C4-2B (cell line): Measurements from ENCODE around the gene TRPC6.

Experiments
- ZFX ChIP-seq: fragments of 450-650 bp; IDR thresholded peaks from 2 replicates; pipeline ENCODE4 v1.6.1; 2017
- TF ChIP-seq, protein P1 (sequence below): fragments of 450-650 bp; conservative IDR thresholded peaks from 2 replicates; pipeline ENCODE4 v1.5.1; 2017; ENCODE audit warnings: mild to moderate bottlenecking

DNA sequence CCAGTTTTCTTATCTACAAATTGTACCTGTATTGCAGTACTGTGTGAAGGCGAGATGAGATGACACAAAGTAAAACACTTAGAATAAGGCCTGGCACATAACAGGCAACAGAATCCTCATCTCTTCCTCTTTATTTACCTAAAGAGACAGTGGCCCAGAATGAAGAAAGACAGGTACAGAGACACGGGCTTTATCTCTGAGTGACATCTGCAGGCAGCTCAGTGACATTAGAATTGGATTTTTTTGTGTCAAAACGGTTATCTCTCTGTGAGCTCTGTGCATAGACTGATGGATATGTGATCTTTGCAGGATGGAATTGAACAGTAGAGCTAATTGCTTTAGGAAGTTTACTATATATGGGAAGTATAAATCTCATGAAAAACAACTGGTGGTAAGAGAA lies 36.2 kb upstream of the TRPC6 start:
- TF ChIP-seq, protein P1, sequence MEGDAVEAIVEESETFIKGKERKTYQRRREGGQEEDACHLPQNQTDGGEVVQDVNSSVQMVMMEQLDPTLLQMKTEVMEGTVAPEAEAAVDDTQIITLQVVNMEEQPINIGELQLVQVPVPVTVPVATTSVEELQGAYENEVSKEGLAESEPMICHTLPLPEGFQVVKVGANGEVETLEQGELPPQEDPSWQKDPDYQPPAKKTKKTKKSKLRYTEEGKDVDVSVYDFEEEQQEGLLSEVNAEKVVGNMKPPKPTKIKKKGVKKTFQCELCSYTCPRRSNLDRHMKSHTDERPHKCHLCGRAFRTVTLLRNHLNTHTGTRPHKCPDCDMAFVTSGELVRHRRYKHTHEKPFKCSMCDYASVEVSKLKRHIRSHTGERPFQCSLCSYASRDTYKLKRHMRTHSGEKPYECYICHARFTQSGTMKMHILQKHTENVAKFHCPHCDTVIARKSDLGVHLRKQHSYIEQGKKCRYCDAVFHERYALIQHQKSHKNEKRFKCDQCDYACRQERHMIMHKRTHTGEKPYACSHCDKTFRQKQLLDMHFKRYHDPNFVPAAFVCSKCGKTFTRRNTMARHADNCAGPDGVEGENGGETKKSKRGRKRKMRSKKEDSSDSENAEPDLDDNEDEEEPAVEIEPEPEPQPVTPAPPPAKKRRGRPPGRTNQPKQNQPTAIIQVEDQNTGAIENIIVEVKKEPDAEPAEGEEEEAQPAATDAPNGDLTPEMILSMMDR = peak; percentile 52
- TF ChIP-seq ZFX = no peak
